ENCODE data around the gene DNAJB5.

DNA sequence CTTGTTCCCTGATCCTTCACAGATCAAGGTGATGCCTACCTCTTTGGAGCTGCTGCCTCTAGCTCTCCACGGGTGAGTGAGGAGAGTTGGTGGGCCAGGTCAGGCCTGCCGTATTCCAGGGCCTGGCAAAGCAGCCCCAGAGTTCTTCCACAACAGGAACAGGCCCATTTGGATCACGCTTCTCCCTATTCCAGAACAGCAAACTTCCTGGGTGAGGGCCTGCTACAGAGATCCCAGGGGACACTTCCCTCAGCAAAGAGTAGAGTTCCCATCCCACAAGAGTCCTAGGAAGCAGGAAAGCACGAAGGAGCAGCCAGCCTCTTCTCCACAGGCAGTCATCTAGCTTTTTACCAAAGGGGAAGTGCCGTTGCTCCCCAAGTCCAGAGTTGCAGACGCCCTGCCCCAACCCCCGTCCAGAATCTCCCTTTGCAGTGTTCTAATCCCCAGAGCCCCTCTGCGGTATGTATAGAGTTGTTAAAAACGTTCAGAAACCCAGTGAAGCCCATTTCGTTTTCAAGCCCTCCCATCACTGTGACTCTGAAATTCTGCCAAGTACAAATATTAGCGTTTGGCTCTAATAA, 9.3 kb upstream of the DNAJB5 start:
- no peak for TF ChIP-seq POLR2A (IDR thresholded peaks at IDR 0.05)
- TF ChIP-seq, protein P1, sequence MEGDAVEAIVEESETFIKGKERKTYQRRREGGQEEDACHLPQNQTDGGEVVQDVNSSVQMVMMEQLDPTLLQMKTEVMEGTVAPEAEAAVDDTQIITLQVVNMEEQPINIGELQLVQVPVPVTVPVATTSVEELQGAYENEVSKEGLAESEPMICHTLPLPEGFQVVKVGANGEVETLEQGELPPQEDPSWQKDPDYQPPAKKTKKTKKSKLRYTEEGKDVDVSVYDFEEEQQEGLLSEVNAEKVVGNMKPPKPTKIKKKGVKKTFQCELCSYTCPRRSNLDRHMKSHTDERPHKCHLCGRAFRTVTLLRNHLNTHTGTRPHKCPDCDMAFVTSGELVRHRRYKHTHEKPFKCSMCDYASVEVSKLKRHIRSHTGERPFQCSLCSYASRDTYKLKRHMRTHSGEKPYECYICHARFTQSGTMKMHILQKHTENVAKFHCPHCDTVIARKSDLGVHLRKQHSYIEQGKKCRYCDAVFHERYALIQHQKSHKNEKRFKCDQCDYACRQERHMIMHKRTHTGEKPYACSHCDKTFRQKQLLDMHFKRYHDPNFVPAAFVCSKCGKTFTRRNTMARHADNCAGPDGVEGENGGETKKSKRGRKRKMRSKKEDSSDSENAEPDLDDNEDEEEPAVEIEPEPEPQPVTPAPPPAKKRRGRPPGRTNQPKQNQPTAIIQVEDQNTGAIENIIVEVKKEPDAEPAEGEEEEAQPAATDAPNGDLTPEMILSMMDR (IDR thresholded peaks at IDR 0.05) = no peak
